Thyroid gland (tissue), 4 donors: ENCODE results near the gene UROC1. TPM values are rescaled to one million over a fixed set of nuclear protein-coding genes. Genes with fewer than 3 reads are reported as not detected.

Source experiments
- DNase-seq, 2 donors: peaks; one replicate each; pipeline ENCODE4 v3.0.0-alpha.2; 2019
- H3K27ac ChIP-seq, 3 donors: fragments of 200-600 bp; sonication (generic); 1 replicate in 2 of 3; 2 replicates in 1 of 3; pipeline ENCODE4 v1.5.1; 2016 to 2019; ENCODE audit warnings: mild to moderate bottlenecking in 1 of 3, moderate library complexity in 1 of 3
- H3K27me3 ChIP-seq: fragments of 200-600 bp; sonication (generic); one replicate; pipeline ENCODE4 v1.5.1; 2019
- H3K36me3 ChIP-seq, 2 donors: fragments of 200-600 bp; sonication (generic); one replicate each; pipeline ENCODE4 v1.5.1; 2016 to 2019
- H3K4me1 ChIP-seq, 2 donors: fragments of 200-600 bp; sonication (generic); one replicate each; pipeline ENCODE4 v1.5.1; 2017 to 2019
- H3K4me3 ChIP-seq, 3 donors: fragments of 200-600 bp; sonication (generic); replicated peaks in 1 of 3; 1 replicate in 2 of 3; 2 replicates in 1 of 3; pipeline ENCODE4 v1.5.1; 2016; ENCODE audit warnings: mild to moderate bottlenecking in 1 of 3
- H3K9me3 ChIP-seq: fragments of 200-600 bp; sonication (generic); one replicate; pipeline ENCODE4 v1.5.1; 2017
- POLR2A ChIP-seq, 2 donors: fragments of 450-650 bp; IDR thresholded peaks; one replicate each; pipeline ENCODE4 v1.6.1; 2017; ENCODE audit warnings: antibody characterized with exemption in 2 of 2, mild to moderate bottlenecking in 2 of 2, moderate library complexity in 1 of 2
- WGBS, 2 donors: methylation state at CpG; one replicate each; pipeline ENCODE4 v1.1.5; 2017; 5-methylcytosine and 5-hydroxymethylcytosine counted together
- intact Hi-C: fragments of 100-400 bp; cut with DNase I; formaldehyde crosslinking; loops from one replicate; pipeline ENCODE4 v1.15.1; 2023
- total RNA-seq, 4 donors: library from RNA; depleted of rRNA; stranded (reverse); fragments of >200 nt; gene quantifications; one replicate each; pipeline ENCODE4 v1.2.3, GENCODE V29; 2016
- TF ChIP-seq, protein P1 (sequence below), 6 experiments: fragments of 200-600 bp in 3 of 6; fragments of 450-650 bp in 3 of 6; sonication (generic) in 3 of 6; IDR thresholded peaks; one replicate each; pipeline ENCODE4 v1.5.1; 2016 to 2019; ENCODE audit warnings: antibody characterized with exemption in 6 of 6, mild to moderate bottlenecking in 2 of 6, inconsistent platforms in 1 of 6, moderate library complexity in 1 of 6

The UROC1 gene
- total RNA-seq, 4 donors from 2014 or later: not detected

DNA sequence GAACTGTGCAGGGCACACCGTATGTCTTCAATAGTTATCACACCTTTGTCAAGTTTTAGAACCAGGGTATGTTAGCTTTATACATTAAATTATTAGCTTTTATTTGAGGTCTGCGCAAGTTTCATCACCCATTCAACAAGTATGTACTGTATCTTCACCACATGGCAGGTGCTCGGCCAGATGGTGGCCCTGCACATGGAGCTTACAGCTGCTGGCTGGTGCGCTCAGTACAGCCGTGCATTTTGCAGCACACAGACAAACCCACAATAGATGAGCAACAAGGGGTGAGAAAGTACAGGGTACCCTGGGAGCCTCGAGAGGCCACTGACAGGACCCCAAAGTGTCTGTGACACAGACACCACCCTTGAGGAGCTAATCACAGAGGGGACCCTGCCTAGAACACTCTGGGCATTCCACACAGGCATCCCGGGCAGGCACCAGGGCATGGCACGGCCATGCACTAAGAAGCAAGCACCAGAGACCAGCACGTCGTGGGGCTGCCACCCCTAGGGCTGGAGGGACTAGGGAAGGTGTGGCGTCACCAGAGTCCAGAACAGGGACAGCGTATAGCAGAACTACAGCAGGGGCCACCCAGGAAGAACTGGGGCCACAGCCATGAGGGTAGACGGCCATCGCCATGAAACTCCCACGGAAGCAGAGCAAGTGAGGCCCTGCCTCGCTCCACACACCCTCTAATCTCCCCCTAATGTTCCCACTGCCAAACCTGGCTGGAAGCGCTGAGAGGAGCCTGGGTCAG, 69.3 kb downstream of the UROC1 start:
- H3K4me3 ChIP-seq: no peak overlapping the region
- H3K36me3 ChIP-seq: peaks cover 14 to 24% of the 10 kb centered on the region in 2 donors
- H3K4me1 ChIP-seq: no peaks in the 10 kb centered on the region
- DNase-seq: no peak
- TF ChIP-seq, protein P1, sequence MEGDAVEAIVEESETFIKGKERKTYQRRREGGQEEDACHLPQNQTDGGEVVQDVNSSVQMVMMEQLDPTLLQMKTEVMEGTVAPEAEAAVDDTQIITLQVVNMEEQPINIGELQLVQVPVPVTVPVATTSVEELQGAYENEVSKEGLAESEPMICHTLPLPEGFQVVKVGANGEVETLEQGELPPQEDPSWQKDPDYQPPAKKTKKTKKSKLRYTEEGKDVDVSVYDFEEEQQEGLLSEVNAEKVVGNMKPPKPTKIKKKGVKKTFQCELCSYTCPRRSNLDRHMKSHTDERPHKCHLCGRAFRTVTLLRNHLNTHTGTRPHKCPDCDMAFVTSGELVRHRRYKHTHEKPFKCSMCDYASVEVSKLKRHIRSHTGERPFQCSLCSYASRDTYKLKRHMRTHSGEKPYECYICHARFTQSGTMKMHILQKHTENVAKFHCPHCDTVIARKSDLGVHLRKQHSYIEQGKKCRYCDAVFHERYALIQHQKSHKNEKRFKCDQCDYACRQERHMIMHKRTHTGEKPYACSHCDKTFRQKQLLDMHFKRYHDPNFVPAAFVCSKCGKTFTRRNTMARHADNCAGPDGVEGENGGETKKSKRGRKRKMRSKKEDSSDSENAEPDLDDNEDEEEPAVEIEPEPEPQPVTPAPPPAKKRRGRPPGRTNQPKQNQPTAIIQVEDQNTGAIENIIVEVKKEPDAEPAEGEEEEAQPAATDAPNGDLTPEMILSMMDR (IDR thresholded peaks at IDR 0.05): no peak
- TF ChIP-seq POLR2A (IDR thresholded peaks at IDR 0.05): no peak
- no peaks in the 10 kb centered on the region for H3K9me3 ChIP-seq
- 94 to 97% methylated on average over 15 of the region's 17 CpGs for WGBS, 2 donors
- no peaks in the 10 kb centered on the region for H3K27me3 ChIP-seq
- H3K27ac ChIP-seq: no peak overlapping the region
- intact Hi-C loops: no loop called here

DNA sequence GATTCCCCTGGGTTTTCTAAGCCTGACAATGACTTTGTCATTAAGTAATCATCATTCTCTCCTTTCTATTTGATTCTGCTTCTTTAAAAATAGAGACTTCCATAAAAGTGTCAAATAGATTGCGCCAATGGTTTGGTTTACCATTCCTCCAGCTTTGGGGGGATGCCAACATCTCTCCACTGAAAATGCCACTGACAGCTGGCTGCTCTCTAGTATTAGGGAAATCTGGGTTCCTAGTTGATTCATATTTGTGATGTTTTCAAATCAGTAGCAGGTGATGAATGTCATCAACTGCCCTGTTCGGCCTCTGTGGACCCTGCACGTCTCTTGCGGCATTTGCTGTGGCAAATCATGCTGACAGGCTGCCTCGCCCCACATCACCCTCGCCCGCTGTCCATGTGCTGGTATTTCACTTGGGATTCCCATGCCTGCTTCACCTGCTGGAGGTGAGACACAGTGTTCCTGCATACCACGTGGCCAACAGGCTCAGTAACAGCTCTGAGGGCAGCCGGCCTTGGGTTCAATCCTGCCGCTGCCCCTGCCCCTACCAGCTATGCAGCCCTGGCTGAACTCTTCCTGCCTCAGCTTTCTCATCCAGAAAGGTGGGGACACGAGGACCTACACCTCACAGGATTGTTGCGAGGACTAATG, 70.0 kb downstream of the UROC1 start:
- peaks cover 14 to 20% of the 10 kb centered on the region in 2 donors for H3K36me3 ChIP-seq
- 89 to 92% methylated on average over 11 to 12 of the region's 12 CpGs for WGBS, 2 donors

DNA sequence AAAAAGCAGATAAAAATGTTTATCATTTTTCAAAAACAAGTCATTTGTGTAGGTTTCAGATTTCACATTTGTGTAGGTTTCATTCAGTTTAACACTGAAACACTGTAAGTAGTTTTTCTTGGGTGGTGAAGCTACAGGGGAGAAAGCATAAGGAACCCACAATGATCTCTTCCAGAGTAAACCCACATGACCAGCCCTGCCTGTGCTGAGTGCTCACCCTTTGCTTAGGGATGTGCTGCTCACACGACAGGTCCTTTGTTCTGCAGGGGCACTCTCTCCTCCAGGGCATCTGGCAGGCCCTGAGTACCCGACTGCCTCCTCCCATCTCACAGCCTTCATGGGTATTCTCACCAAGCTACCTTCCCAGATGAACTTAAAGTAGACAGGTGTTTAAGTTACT, 70.8 kb downstream of the UROC1 start:
- H3K4me1 ChIP-seq: no peaks in the 10 kb centered on the region
- no peak overlapping the region for H3K4me3 ChIP-seq
- H3K27me3 ChIP-seq: no peaks in the 10 kb centered on the region
- H3K36me3 ChIP-seq: peaks cover 12 to 16% of the 10 kb centered on the region in 2 donors
- no peak overlapping the region for H3K27ac ChIP-seq
- 88 to 90% methylated on average over 2 of the region's 2 CpGs for WGBS, 2 donors
- no peaks in the 10 kb centered on the region for H3K9me3 ChIP-seq
- TF ChIP-seq, protein P1 (IDR thresholded peaks at IDR 0.05): no peak
- no peak for TF ChIP-seq POLR2A (IDR thresholded peaks at IDR 0.05)
- intact Hi-C loops: no loop called here
- no peak for DNase-seq

More for the DNA sequence above, 70.0 kb downstream of the UROC1 start:
- H3K27me3 ChIP-seq: no peaks in the 10 kb centered on the region
- H3K9me3 ChIP-seq: no peaks in the 10 kb centered on the region
- no peak overlapping the region for H3K27ac ChIP-seq
- no peaks in the 10 kb centered on the region for H3K4me1 ChIP-seq
- intact Hi-C loops: no loop called here
- TF ChIP-seq, protein P1 (IDR thresholded peaks at IDR 0.05): no peak
- no peak for TF ChIP-seq POLR2A (IDR thresholded peaks at IDR 0.05)
- no peak overlapping the region for H3K4me3 ChIP-seq
- no peak for DNase-seq

DNA sequence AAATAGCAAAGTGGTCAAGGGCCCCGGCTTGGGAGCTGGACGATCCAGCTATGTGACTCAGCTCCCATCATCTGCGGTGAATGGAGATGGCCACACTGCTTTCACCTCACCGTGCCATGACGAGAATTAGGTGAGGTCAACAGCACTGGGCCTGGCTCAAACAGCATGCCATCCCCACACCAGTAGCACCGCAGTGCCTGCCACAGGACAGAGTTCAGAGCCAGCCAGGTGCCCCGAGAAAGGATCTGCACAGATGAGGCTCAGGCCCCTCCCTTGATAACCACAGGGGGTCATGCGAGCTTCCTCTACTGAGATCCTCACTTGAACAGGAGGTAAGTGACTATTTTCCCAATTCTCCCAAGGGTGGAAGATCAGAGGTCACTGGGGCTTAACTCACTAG, 71.3 kb downstream of the UROC1 start:
- 86 to 94% methylated on average over 8 of the region's 8 CpGs for WGBS, 2 donors
- no peaks in the 10 kb centered on the region for H3K9me3 ChIP-seq
- H3K27ac ChIP-seq: no peak overlapping the region
- peaks cover 7 to 15% of the 10 kb centered on the region in 2 donors for H3K36me3 ChIP-seq
- no peaks in the 10 kb centered on the region for H3K4me1 ChIP-seq
- no peaks in the 10 kb centered on the region for H3K27me3 ChIP-seq
- intact Hi-C loops: no loop called here
- TF ChIP-seq POLR2A (IDR thresholded peaks at IDR 0.05): no peak
- DNase-seq: no peak
- H3K4me3 ChIP-seq: no peak overlapping the region

DNA sequence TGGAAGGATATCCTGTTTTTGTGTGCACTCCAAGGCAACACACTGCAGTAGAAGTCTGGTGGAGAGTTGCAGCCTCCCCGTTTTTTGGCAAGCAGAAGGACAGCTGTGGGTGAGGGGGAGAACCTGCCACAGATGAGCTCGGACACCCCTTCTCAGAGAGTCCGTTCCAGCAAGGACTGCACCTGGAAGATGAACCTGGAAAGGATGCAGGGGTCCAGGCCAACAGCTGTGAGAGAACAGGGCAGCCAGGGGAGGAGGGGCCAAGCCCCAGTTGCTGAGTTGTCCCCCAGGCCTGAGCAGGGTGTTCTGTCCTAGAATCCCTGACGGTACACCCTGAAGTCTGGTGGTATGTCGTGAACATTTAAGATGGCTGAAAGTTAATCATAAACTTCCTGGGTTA, 72.1 kb downstream of the UROC1 start:
- no peaks in the 10 kb centered on the region for H3K4me1 ChIP-seq
- no peak overlapping the region for H3K4me3 ChIP-seq
- no peaks in the 10 kb centered on the region for H3K9me3 ChIP-seq
- WGBS, 2 donors: 53 to 74% methylated on average over 5 of the region's 5 CpGs
- intact Hi-C loops: no loop called here
- no peak overlapping the region for H3K27ac ChIP-seq
- TF ChIP-seq, protein P1 (IDR thresholded peaks at IDR 0.05): no peak
- TF ChIP-seq POLR2A (IDR thresholded peaks at IDR 0.05): no peak
- H3K27me3 ChIP-seq: no peaks in the 10 kb centered on the region
- DNase-seq: no peak
- H3K36me3 ChIP-seq: peaks cover 4 to 12% of the 10 kb centered on the region in 2 donors
